Neural cell (in vitro differentiated cells): Measurements from ENCODE around the gene BIRC2. TPM values are rescaled to one million over a fixed set of nuclear protein-coding genes. Genes with fewer than 3 reads are reported as not detected.

ENCODE experiments used
- H2AFZ ChIP-seq: fragments of 200-600, 300-800 bp; sonication (generic), shearing (Covaris generic); 2 replicates; pipeline ENCODE4 v1.6.0; 2014; ENCODE audit warnings: low read depth, mild to moderate bottlenecking, antibody characterized with exemption, low read length, moderate library complexity
- H3F3A ChIP-seq: fragments of 200-600 bp; shearing (Covaris generic); 2 replicates; pipeline ENCODE4 v1.6.1; 2016; ENCODE audit warnings: mild to moderate bottlenecking, moderate library complexity, mixed read lengths, antibody characterized with exemption, low read length; ENCODE audit not compliant: insufficient read depth, poor library complexity, severe bottlenecking
- H3K27ac ChIP-seq: fragments of 200-600, 300-800 bp; sonication (generic), shearing (Covaris generic); 2 replicates; pipeline ENCODE4 v1.5.1; 2014; ENCODE audit warnings: mild to moderate bottlenecking, low read length, moderate library complexity
- H3K27me3 ChIP-seq: fragments of 300-800, 200-600 bp; sonication (generic), shearing (Covaris generic); 2 replicates; pipeline ENCODE4 v1.6.0; 2014; ENCODE audit warnings: mild to moderate bottlenecking, low read depth, low read length, moderate library complexity; ENCODE audit not compliant: insufficient read depth
- H3K36me3 ChIP-seq: fragments of 300-800, 200-600 bp; sonication (generic), shearing (Covaris generic); 2 replicates; pipeline ENCODE4 v1.5.1; 2014; ENCODE audit warnings: mild to moderate bottlenecking, antibody characterized with exemption, low read length, moderate library complexity; ENCODE audit not compliant: insufficient read depth
- H3K4me2 ChIP-seq: fragments of 300-800, 200-600 bp; sonication (generic), shearing (Covaris generic); 2 replicates; pipeline ENCODE4 v1.6.0; 2014; ENCODE audit warnings: mild to moderate bottlenecking, low read length
- H3K4me3 ChIP-seq: fragments of 300-800, 200-600 bp; sonication (generic), shearing (Covaris generic); 2 replicates; pipeline ENCODE4 v1.5.1; 2014; ENCODE audit warnings: mild to moderate bottlenecking, low read length, moderate library complexity
- H3K79me2 ChIP-seq: fragments of 200-600 bp; shearing (Covaris generic); replicated peaks from 2 replicates; pipeline ENCODE4 v1.6.0; 2014; ENCODE audit warnings: mild to moderate bottlenecking, low read length, moderate library complexity; ENCODE audit not compliant: insufficient read depth
- H3K9ac ChIP-seq: fragments of 300-800, 200-600 bp; sonication (generic), shearing (Covaris generic); 2 replicates; pipeline ENCODE4 v1.6.1; 2016; ENCODE audit warnings: mild to moderate bottlenecking, low read length, mixed read lengths
- H3K9me2 ChIP-seq: fragments of 200-600 bp; shearing (Covaris generic); 2 replicates; pipeline ENCODE4 v1.6.1; 2016; ENCODE audit warnings: mild to moderate bottlenecking, low read length, mixed read lengths; ENCODE audit not compliant: insufficient read depth
- H3K9me3 ChIP-seq: fragments of 200-600, 300-800 bp; sonication (generic), shearing (Covaris generic); 2 replicates; pipeline ENCODE4 v1.6.1; 2016; ENCODE audit warnings: mild to moderate bottlenecking, mixed run types, low read length, moderate library complexity, mixed read lengths
- H4K20me1 ChIP-seq: fragments of 200-600 bp; shearing (Covaris generic); 2 replicates; pipeline ENCODE4 v1.6.1; 2016; ENCODE audit warnings: mild to moderate bottlenecking, mixed run types; ENCODE audit not compliant: insufficient read depth
- MXI1 ChIP-seq: fragments of 450-650 bp; conservative IDR thresholded peaks from 2 replicates; pipeline ENCODE4 v1.6.1; 2014; ENCODE audit warnings: antibody characterized with exemption, mild to moderate bottlenecking; ENCODE audit not compliant: poor library complexity, severe bottlenecking
- POLR2AphosphoS5 ChIP-seq: IDR thresholded peaks from 2 replicates; pipeline ENCODE4 v1.6.1; 2012
- RAD21 ChIP-seq: fragments of 450-650 bp; conservative IDR thresholded peaks from 2 replicates; pipeline ENCODE4 v1.6.1; 2014; ENCODE audit warnings: antibody characterized with exemption, mild to moderate bottlenecking, moderate library complexity
- SMC3 ChIP-seq: fragments of 450-650 bp; conservative IDR thresholded peaks from 2 replicates; pipeline ENCODE4 v1.6.1; 2014; ENCODE audit warnings: antibody characterized with exemption, mild to moderate bottlenecking, moderate library complexity; ENCODE audit not compliant: poor library complexity
- TAF1 ChIP-seq: IDR thresholded peaks from 2 replicates; pipeline ENCODE4 v1.6.1; 2012; ENCODE audit warnings: low read depth
- polyA plus RNA-seq: library from polyadenylated mRNA; depleted of rRNA; stranded (reverse); fragments of >200 nt; gene quantifications from 2 replicates; pipeline ENCODE4 v1.2.3, GENCODE V29; 2014
- TF ChIP-seq, protein P1 (sequence below): fragments of 450-650 bp; IDR thresholded peaks from 2 replicates; pipeline ENCODE4 v1.5.1; 2014; ENCODE audit warnings: antibody characterized with exemption, mild to moderate bottlenecking, moderate library complexity; ENCODE audit not compliant: poor library complexity, severe bottlenecking
- TF ChIP-seq, protein P2 (sequence below): IDR thresholded peaks from 2 replicates; pipeline ENCODE4 v1.6.1; 2012; ENCODE audit warnings: borderline replicate concordance

The BIRC2 gene
- polyA plus RNA-seq, 1 donor from 2014 or later: 68.7 TPM

DNA sequence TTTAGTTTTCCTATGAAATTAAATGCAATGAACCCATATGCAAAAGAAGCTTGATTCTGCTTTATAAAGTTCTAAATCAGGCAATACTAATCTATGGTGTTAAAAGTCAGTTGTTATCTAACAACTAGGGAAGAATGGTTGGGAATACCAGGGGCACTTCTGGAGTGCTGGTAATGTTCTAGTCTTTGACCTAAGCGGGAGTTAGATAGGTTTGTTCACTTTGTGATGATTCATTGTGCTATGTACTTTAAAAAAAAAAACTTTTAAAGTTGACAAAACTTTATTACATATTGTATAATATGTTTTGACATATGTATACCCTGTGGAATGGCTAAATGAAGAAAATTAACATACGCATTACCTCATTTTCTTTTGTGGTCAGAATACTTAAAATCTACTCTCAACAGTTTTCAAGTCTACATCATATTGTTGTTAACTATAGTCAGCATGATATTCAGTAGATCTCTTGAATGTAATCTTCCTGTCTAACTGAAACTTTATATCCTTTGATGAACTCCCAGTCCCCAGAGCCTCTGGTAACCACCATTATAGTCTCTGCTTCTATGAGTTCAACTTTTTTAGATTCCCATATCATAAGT, 39.2 kb downstream of the BIRC2 start:
- Histone ChIP-seq H3K4me3 (no peak overlapping the region), H3K27me3 (no peaks in the 10 kb centered on the region), H3K36me3 (peaks cover 13% of the 10 kb centered on the region), H3K9me3 (no peaks in the 10 kb centered on the region), H3K4me2 (no peak overlapping the region), H3K27ac (no peak overlapping the region), H2AFZ (no peak overlapping the region), H3F3A (no peaks in the 10 kb centered on the region), H3K79me2 (no peaks in the 10 kb centered on the region), H3K9ac (no peak overlapping the region), H3K9me2 (no peaks in the 10 kb centered on the region), H4K20me1 (no peaks in the 10 kb centered on the region)
- TF ChIP-seq MXI1: no peak
- no peak for TF ChIP-seq RAD21
- TF ChIP-seq, protein P1, sequence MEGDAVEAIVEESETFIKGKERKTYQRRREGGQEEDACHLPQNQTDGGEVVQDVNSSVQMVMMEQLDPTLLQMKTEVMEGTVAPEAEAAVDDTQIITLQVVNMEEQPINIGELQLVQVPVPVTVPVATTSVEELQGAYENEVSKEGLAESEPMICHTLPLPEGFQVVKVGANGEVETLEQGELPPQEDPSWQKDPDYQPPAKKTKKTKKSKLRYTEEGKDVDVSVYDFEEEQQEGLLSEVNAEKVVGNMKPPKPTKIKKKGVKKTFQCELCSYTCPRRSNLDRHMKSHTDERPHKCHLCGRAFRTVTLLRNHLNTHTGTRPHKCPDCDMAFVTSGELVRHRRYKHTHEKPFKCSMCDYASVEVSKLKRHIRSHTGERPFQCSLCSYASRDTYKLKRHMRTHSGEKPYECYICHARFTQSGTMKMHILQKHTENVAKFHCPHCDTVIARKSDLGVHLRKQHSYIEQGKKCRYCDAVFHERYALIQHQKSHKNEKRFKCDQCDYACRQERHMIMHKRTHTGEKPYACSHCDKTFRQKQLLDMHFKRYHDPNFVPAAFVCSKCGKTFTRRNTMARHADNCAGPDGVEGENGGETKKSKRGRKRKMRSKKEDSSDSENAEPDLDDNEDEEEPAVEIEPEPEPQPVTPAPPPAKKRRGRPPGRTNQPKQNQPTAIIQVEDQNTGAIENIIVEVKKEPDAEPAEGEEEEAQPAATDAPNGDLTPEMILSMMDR: no peak
- TF ChIP-seq POLR2AphosphoS5: no peak
- TF ChIP-seq, protein P2, sequence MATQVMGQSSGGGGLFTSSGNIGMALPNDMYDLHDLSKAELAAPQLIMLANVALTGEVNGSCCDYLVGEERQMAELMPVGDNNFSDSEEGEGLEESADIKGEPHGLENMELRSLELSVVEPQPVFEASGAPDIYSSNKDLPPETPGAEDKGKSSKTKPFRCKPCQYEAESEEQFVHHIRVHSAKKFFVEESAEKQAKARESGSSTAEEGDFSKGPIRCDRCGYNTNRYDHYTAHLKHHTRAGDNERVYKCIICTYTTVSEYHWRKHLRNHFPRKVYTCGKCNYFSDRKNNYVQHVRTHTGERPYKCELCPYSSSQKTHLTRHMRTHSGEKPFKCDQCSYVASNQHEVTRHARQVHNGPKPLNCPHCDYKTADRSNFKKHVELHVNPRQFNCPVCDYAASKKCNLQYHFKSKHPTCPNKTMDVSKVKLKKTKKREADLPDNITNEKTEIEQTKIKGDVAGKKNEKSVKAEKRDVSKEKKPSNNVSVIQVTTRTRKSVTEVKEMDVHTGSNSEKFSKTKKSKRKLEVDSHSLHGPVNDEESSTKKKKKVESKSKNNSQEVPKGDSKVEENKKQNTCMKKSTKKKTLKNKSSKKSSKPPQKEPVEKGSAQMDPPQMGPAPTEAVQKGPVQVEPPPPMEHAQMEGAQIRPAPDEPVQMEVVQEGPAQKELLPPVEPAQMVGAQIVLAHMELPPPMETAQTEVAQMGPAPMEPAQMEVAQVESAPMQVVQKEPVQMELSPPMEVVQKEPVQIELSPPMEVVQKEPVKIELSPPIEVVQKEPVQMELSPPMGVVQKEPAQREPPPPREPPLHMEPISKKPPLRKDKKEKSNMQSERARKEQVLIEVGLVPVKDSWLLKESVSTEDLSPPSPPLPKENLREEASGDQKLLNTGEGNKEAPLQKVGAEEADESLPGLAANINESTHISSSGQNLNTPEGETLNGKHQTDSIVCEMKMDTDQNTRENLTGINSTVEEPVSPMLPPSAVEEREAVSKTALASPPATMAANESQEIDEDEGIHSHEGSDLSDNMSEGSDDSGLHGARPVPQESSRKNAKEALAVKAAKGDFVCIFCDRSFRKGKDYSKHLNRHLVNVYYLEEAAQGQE: no peak
- TF ChIP-seq TAF1: no peak

DNA sequence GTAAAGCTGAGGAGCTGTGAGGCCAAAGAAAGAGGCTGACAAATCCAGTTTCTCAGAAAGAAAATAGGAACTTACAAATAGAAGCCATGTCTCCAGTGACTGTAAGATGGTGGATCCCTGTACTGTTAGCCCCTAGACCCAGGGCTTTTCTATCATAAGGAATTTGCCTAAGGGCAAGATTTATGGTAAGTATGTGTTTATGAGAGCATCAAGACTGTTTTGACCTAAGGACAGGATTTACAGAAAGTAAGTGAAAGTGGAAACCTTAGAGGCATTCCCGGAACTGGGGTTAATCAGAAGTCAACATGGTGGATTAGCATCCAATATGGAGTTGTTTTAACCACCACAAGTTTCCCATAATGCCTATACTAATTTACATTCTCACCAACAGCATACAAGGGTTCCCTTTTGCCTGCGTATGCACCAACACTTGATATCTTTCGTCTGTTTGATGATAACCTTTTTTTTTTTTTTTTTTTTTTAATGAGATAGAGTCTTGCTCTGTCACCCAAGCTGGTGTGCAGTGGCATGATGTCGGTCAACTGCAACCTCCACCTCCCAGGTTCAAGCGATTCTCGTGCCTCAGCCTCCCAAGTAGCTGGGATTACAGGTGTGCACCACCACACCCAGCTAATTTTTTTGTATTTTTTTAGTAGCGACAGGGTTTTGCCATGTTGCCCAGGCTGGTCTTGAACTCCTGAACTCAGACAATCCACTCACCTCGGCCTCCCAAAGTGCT, 40.2 kb downstream of the BIRC2 start:
- H3K9ac ChIP-seq: no peak overlapping the region
- no peaks in the 10 kb centered on the region for H3K9me3 ChIP-seq
- no peaks in the 10 kb centered on the region for H3K9me2 ChIP-seq
- peaks cover 13% of the 10 kb centered on the region for H3K36me3 ChIP-seq
- H2AFZ ChIP-seq: no peak overlapping the region
- no peak overlapping the region for H3K4me2 ChIP-seq
- no peak overlapping the region for H3K27ac ChIP-seq
- no peaks in the 10 kb centered on the region for H4K20me1 ChIP-seq
- no peaks in the 10 kb centered on the region for H3K27me3 ChIP-seq
- no peak for TF ChIP-seq SMC3
- H3K79me2 ChIP-seq: no peaks in the 10 kb centered on the region
- H3F3A ChIP-seq: no peaks in the 10 kb centered on the region
- no peak overlapping the region for H3K4me3 ChIP-seq

DNA sequence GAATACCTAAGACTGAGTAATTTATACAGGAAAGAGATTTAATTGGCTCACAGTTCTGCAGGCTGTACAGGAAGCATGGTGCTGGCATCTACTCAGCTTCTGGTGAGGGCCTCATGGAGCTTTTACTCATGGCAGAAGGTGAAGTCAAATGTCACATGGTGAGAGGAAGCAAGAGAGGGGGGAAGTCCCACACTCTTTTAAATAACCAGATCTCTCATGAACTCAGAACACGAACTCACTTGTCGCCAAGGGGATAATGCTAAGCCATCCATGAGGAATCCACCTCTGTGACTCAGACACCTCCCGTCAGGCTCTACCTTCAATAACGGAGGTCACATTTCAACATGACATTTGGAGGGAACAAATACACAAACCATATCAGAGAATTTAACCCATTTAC, 42.2 kb downstream of the BIRC2 start:
- peaks cover 16% of the 10 kb centered on the region for H3K36me3 ChIP-seq

More for the DNA sequence above, 42.2 kb downstream of the BIRC2 start:
- Histone ChIP-seq H3K9me2 (no peaks in the 10 kb centered on the region), H3K9me3 (no peaks in the 10 kb centered on the region), H3K4me3 (no peak overlapping the region), H3K79me2 (no peaks in the 10 kb centered on the region), H2AFZ (no peak overlapping the region), H3F3A (no peaks in the 10 kb centered on the region), H3K27ac (no peak overlapping the region), H3K27me3 (no peaks in the 10 kb centered on the region), H3K4me2 (no peak overlapping the region), H4K20me1 (no peaks in the 10 kb centered on the region), H3K9ac (no peak overlapping the region)
- TF ChIP-seq, protein P2: no peak
- TF ChIP-seq RAD21 (no peak), POLR2AphosphoS5 (no peak)
